Measurements from ENCODE around the gene NRN1L. TPM values are rescaled to one million over a fixed set of nuclear protein-coding genes. Genes with fewer than 3 reads are reported as not detected.

Gene NRN1L
- total and polyA plus RNA-seq, 2 donors from 2014 or later, result 1.1 to 1.2 TPM

DNA sequence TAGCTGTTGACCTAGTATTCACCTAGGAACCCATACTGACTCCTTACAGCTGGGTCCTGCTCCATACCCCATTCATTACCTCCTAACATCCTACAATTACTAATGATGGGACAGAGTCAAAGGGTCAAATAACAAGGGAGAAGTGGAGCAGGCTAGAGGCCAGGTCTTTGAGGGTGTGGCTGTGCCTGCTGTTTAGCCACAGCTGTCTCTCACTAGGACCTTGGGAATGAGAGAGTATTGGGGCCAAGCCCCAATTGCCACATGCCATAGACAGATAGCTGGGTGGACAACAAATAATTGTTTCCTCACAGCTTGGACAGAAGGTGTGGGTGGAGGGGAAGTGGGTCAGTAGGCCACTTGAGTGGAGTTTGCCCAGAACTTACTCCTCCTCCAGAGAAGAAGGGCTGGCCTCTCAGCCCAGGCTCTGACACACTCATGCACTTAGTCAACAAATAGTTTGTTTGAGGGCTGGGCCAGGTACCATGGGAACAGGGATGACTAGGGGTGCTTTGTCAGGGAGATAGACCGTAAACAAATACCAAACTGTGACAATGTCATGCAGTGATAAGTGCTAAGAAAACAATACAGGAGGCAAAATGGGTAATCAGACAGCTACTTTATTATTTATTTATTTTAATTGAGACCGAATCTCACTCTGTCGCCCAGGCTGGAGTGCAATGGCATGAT is 27.0 kb upstream of the NRN1L start:
- Histone ChIP-seq H3K4me3 (ENCODE audit: low read length in 3 of 3) (no peak overlapping the region), H3K9ac (ENCODE audit: low read length in 3 of 3) (no peak overlapping the region), H3K4me1 (ENCODE audit: control insufficient read depth in 2 of 3, insufficient read depth in 2 of 3, low read depth in 1 of 3, low read length in 3 of 3) (peaks cover 0 to 17% (median 15%) of the 10 kb centered on the region in 3 donors), H3K36me3 (ENCODE audit: control insufficient read depth in 2 of 3, insufficient read depth in 3 of 3, low read length in 3 of 3) (peaks cover 0 to 5% (median 0%) of the 10 kb centered on the region in 3 donors), H3K27ac (ENCODE audit: low read depth in 2 of 2, low read length in 2 of 2) (no peak overlapping the region), H3K9me3 (ENCODE audit: control insufficient read depth in 2 of 3, insufficient read depth in 1 of 3, low read length in 3 of 3) (no peaks in the 10 kb centered on the region), H3K27me3 (ENCODE audit: control insufficient read depth, insufficient read depth, low read length) (no peaks in the 10 kb centered on the region)
- FAIRE-seq, result no peak
- TF ChIP-seq, protein P1, sequence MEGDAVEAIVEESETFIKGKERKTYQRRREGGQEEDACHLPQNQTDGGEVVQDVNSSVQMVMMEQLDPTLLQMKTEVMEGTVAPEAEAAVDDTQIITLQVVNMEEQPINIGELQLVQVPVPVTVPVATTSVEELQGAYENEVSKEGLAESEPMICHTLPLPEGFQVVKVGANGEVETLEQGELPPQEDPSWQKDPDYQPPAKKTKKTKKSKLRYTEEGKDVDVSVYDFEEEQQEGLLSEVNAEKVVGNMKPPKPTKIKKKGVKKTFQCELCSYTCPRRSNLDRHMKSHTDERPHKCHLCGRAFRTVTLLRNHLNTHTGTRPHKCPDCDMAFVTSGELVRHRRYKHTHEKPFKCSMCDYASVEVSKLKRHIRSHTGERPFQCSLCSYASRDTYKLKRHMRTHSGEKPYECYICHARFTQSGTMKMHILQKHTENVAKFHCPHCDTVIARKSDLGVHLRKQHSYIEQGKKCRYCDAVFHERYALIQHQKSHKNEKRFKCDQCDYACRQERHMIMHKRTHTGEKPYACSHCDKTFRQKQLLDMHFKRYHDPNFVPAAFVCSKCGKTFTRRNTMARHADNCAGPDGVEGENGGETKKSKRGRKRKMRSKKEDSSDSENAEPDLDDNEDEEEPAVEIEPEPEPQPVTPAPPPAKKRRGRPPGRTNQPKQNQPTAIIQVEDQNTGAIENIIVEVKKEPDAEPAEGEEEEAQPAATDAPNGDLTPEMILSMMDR (IDR thresholded peaks at IDR 0.05; ENCODE audit: borderline replicate concordance, extremely low read depth, insufficient read depth), result no peak
- intact Hi-C loops (cut with DNase I), result no loop called here
- DNase-seq, result peak in 4 of 5 donors; percentile 34 to 80 (median 56)

DNA sequence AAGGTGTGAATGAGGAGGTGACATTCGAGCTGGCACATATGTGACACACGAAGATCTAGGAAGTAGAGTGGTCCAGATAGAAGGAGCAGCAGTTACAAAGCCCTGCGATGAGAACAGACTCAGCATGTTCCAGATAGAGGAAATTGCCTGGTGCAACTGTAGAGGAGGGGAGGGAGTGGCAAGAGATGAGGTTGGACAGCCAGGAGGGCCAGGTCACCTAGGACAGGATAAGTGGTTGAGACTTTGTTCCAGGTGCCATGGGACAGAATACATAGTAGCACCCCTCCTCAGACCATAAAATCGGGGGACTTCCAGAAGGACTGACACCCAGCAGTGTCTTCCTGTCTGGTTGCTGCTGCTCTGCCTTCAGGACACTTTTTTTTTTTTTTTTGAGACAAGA is 26.2 kb upstream of the NRN1L start:
- no peaks in the 10 kb centered on the region for H3K9me3 ChIP-seq (ENCODE audit: control insufficient read depth in 2 of 3, insufficient read depth in 1 of 3, low read length in 3 of 3)
- H3K27me3 ChIP-seq (ENCODE audit: control insufficient read depth, insufficient read depth, low read length), result no peaks in the 10 kb centered on the region
- DNase-seq, result no peak
- no peak overlapping the region for H3K27ac ChIP-seq (ENCODE audit: low read depth in 2 of 2, low read length in 2 of 2)
- H3K4me1 ChIP-seq (ENCODE audit: control insufficient read depth in 2 of 3, insufficient read depth in 2 of 3, low read depth in 1 of 3, low read length in 3 of 3), result peaks cover 0 to 21% (median 18%) of the 10 kb centered on the region in 3 donors
- H3K36me3 ChIP-seq (ENCODE audit: control insufficient read depth in 2 of 3, insufficient read depth in 3 of 3, low read length in 3 of 3), result peaks cover 0 to 5% (median 0%) of the 10 kb centered on the region in 3 donors
- TF ChIP-seq, protein P1 (IDR thresholded peaks at IDR 0.05; ENCODE audit: borderline replicate concordance, extremely low read depth, insufficient read depth), result no peak
- intact Hi-C loops (cut with DNase I), result no loop called here
- peak overlapping the region in 1 of 3 donors; percentile 19 for H3K9ac ChIP-seq (ENCODE audit: low read length in 3 of 3)
- FAIRE-seq, result no peak
- H3K4me3 ChIP-seq (ENCODE audit: low read length in 3 of 3), result no peak overlapping the region

DNA sequence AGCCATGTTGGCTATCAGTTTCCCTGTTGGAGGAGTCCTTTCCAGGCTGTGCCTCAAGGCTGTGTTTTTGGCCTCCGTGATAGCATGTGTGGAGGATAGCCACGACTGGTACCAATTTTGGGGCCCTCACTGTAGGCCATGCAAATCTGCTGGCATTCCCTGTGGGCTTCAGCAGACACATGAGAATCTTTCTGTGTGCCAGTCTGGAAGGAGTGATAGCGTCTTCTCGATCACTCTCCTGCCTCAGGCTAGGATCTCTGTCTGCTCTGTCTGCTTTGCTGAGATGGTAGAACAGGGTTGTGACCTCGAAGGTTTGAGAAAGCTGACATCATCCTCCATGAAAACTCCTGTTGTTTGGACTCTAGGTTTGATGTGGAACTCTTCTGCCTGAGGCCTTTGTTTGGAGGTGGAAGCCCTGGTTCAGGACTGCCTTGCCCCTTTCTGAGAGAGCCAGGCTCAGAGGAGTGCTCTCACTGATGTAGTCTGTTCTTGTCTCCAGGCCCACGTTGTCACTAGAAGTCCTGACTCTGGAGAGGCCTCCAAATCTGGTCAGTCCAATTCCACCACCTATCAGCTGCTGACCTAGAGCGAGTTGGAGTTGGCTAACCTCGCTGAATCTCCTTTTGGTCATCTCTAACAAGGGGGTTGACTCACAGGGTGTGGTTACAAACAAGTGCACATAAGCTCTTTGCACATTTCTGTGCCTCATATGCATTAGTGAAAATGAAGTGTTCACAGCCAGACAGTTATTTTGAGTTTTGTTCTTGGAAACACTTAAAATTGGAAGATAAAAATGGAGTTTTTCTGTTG is 23.9 kb upstream of the NRN1L start:
- TF ChIP-seq, protein P1 (IDR thresholded peaks at IDR 0.05; ENCODE audit: borderline replicate concordance, extremely low read depth, insufficient read depth), result no peak
- Histone ChIP-seq H3K27me3 (ENCODE audit: control insufficient read depth, insufficient read depth, low read length) (no peaks in the 10 kb centered on the region), H3K9ac (ENCODE audit: low read length in 3 of 3) (no peak overlapping the region), H3K4me3 (ENCODE audit: low read length in 3 of 3) (no peak overlapping the region), H3K9me3 (ENCODE audit: control insufficient read depth in 2 of 3, insufficient read depth in 1 of 3, low read length in 3 of 3) (no peaks in the 10 kb centered on the region), H3K36me3 (ENCODE audit: control insufficient read depth in 2 of 3, insufficient read depth in 3 of 3, low read length in 3 of 3) (peaks cover 0 to 9% (median 0%) of the 10 kb centered on the region in 3 donors), H3K4me1 (ENCODE audit: control insufficient read depth in 2 of 3, insufficient read depth in 2 of 3, low read depth in 1 of 3, low read length in 3 of 3) (peaks cover 0 to 20% (median 14%) of the 10 kb centered on the region in 3 donors), H3K27ac (ENCODE audit: low read depth in 2 of 2, low read length in 2 of 2) (no peak overlapping the region)
- FAIRE-seq (no peak), DNase-seq (no peak)
- intact Hi-C loops (cut with DNase I), result no loop called here

Data from kidney (tissue), 14 donors.